ENCODE data around the gene MRNIP.
"Not testable (repeated sequence)": the region's sequence is repeated elsewhere in the genome, so short reads cannot be mapped to it uniquely, and the experiment has no call there.

MRNIP gene

GRCh38 chr5:179887095-179887494 is 28.5 kb upstream of the MRNIP start:
- DNase-seq = no peak

- DNase-seq = no peak
Measured at GRCh38 chr5:179886190-179886911, 27.7 kb upstream of the MRNIP start.

- DNase-seq = no peak
Measured at GRCh38 chr5:179885491-179886090, 27.0 kb upstream of the MRNIP start.

- DNase-seq = no peak
Measured at GRCh38 chr5:179883163-179883562, 24.5 kb upstream of the MRNIP start.

GRCh38 chr5:179882338-179882737 is 23.7 kb upstream of the MRNIP start:
- no peak for DNase-seq

- DNase-seq = no peak
Measured at GRCh38 chr5:179880848-179881590, 22.4 kb upstream of the MRNIP start.

GRCh38 chr5:179880066-179880650 is 21.5 kb upstream of the MRNIP start:
- no peak for DNase-seq

- DNase-seq = no peak
Measured at GRCh38 chr5:179879690-179880010, 21.0 kb upstream of the MRNIP start.

GRCh38 chr5:179879003-179879689 is 20.5 kb upstream of the MRNIP start:
- no peak for DNase-seq

GRCh38 chr5:179878222-179879002 is 19.8 kb upstream of the MRNIP start:
- DNase-seq = no peak

GRCh38 chr5:179876610-179876952 is 18.0 kb upstream of the MRNIP start:
- no peak for DNase-seq

- DNase-seq = no peak
Measured at GRCh38 chr5:179875741-179876609, 17.4 kb upstream of the MRNIP start.

- DNase-seq = no peak
Measured at GRCh38 chr5:179874536-179875292, 16.1 kb upstream of the MRNIP start.

GRCh38 chr5:179874136-179874535 is 15.5 kb upstream of the MRNIP start:
- no peak for DNase-seq

- no peak for DNase-seq
Measured at GRCh38 chr5:179873588-179874110, 15.0 kb upstream of the MRNIP start.

- DNase-seq = no peak
Measured at GRCh38 chr5:179872828-179873575, 14.4 kb upstream of the MRNIP start.

- DNase-seq = no peak
Measured at GRCh38 chr5:179872055-179872827, 13.6 kb upstream of the MRNIP start.

- DNase-seq = not testable (repeated sequence)
Measured at GRCh38 chr5:179871533-179871932, 12.9 kb upstream of the MRNIP start.

GRCh38 chr5:179870952-179871351 is 12.3 kb upstream of the MRNIP start:
- DNase-seq = no peak
